ENCODE results near the gene EIF4G1. TPM values are rescaled to one million over a fixed set of nuclear protein-coding genes. Genes with fewer than 3 reads are reported as not detected.
A peak's percentile ranks its signal among the peaks of the same experiment; 100 is the strongest.
"Not testable (repeated sequence)": the region's sequence is repeated elsewhere in the genome, so short reads cannot be mapped to it uniquely, and the experiment has no call there.

Gene EIF4G1, protein sequence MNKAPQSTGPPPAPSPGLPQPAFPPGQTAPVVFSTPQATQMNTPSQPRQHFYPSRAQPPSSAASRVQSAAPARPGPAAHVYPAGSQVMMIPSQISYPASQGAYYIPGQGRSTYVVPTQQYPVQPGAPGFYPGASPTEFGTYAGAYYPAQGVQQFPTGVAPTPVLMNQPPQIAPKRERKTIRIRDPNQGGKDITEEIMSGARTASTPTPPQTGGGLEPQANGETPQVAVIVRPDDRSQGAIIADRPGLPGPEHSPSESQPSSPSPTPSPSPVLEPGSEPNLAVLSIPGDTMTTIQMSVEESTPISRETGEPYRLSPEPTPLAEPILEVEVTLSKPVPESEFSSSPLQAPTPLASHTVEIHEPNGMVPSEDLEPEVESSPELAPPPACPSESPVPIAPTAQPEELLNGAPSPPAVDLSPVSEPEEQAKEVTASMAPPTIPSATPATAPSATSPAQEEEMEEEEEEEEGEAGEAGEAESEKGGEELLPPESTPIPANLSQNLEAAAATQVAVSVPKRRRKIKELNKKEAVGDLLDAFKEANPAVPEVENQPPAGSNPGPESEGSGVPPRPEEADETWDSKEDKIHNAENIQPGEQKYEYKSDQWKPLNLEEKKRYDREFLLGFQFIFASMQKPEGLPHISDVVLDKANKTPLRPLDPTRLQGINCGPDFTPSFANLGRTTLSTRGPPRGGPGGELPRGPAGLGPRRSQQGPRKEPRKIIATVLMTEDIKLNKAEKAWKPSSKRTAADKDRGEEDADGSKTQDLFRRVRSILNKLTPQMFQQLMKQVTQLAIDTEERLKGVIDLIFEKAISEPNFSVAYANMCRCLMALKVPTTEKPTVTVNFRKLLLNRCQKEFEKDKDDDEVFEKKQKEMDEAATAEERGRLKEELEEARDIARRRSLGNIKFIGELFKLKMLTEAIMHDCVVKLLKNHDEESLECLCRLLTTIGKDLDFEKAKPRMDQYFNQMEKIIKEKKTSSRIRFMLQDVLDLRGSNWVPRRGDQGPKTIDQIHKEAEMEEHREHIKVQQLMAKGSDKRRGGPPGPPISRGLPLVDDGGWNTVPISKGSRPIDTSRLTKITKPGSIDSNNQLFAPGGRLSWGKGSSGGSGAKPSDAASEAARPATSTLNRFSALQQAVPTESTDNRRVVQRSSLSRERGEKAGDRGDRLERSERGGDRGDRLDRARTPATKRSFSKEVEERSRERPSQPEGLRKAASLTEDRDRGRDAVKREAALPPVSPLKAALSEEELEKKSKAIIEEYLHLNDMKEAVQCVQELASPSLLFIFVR (N-terminal part only)
- total RNA-seq (2021), result 532 and 544 TPM in 2 replicates
- long read RNA-seq, full-length matches to known transcripts, result 82 of 1,331 reads
- long read RNA-seq, partial matches to known transcripts, result 907 of 1,331 reads
- long read RNA-seq, other reads (novel, unspliced or antisense), result 342 of 1,331 reads

DNA sequence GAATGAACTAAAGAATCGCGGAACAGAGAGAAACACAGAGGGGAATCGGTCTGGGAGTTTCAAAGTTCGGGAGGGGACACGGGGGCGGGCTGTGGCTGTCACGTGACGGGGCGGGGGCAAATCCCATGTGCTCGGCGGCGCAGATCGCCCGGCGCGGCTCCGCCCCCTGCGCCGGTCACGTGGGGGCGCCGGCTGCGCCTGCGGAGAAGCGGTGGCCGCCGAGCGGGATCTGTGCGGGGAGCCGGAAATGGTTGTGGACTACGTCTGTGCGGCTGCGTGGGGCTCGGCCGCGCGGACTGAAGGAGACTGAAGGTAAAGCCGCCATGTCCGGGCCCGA lies at the start of gene EIF4G1:
TSS of gene EIF4G1 (plus strand) at position 244 of the 337 bp plus-strand sequence. CDS start 1,191 bp downstream, outside the sequence.
- Histone ChIP-seq H3K4ac (ENCODE audit: low read depth, low read length) (no peak within 1 kb of the TSS), H2AK5ac (ENCODE audit: insufficient read length, low read length) (no peak within 1 kb of the TSS), H3K27me3 (ENCODE audit: insufficient read depth, low read length) (no peaks in the 10 kb centered on the region), H3K56ac (ENCODE audit: insufficient read length, low read depth, low read length) (no peak within 1 kb of the TSS), H4K20me1 (ENCODE audit: control insufficient read depth, insufficient read depth, insufficient read length) (no peaks in the 10 kb centered on the region), H4K5ac (ENCODE audit: insufficient read length, low read depth, low read length) (no peak within 1 kb of the TSS), H4K8ac (replicated peaks; ENCODE audit: insufficient read length, low read depth, low read length) (no peak within 1 kb of the TSS), H3K4me2 (ENCODE audit: insufficient read depth, insufficient read length, low read length) (peak within 1 kb of the TSS; percentile 97), H3K79me1 (ENCODE audit: insufficient read depth, low read depth, low read length, poor library complexity, severe bottlenecking) (peaks cover 2% of the 10 kb centered on the region), H3K9ac (ENCODE audit: extremely low read depth, insufficient read length, low read length) (peak within 1 kb of the TSS; percentile 85), H3K79me2 (ENCODE audit: insufficient read depth, low read length) (peaks cover 42% of the 10 kb centered on the region), H3K18ac (ENCODE audit: insufficient read length, low read depth, low read length) (peak within 1 kb of the TSS; percentile 24), H3K9me3 (ENCODE audit: control insufficient read depth, low read depth, low read length) (no peaks in the 10 kb centered on the region), H2BK20ac (ENCODE audit: low read depth, low read length, poor library complexity, severe bottlenecking) (no peak within 1 kb of the TSS), H3K14ac (ENCODE audit: insufficient read depth, low read length) (peak within 1 kb of the TSS; percentile 68), H3K4me1 (ENCODE audit: insufficient read depth, low read length) (peaks cover 8% of the 10 kb centered on the region; the same call in 1 of the 2 replicates), H4K91ac (ENCODE audit: insufficient read length, low read depth, low read length) (no peak within 1 kb of the TSS), H3K23me2 (ENCODE audit: insufficient read length, low read depth, low read length, poor library complexity, severe bottlenecking) (peaks cover 10% of the 10 kb centered on the region), H3K23ac (ENCODE audit: insufficient read length, low read depth, low read length) (no peak within 1 kb of the TSS), H3T11ph (ENCODE audit: low read length) (no peak within 1 kb of the TSS), H2BK15ac (ENCODE audit: low read depth, low read length) (no peak within 1 kb of the TSS), H2AFZ (ENCODE audit: low read length) (no peak within 1 kb of the TSS), H2BK5ac (ENCODE audit: insufficient read length, low read length) (no peak within 1 kb of the TSS), H2BK12ac (ENCODE audit: insufficient read length, low read depth, low read length) (no peak within 1 kb of the TSS), H2BK120ac (ENCODE audit: low read depth, low read length, poor library complexity, severe bottlenecking) (peak within 1 kb of the TSS; percentile 51), H3K27ac (ENCODE audit: insufficient read length, low read depth, low read length) (no peak within 1 kb of the TSS)
- TF ChIP-seq, protein P1, sequence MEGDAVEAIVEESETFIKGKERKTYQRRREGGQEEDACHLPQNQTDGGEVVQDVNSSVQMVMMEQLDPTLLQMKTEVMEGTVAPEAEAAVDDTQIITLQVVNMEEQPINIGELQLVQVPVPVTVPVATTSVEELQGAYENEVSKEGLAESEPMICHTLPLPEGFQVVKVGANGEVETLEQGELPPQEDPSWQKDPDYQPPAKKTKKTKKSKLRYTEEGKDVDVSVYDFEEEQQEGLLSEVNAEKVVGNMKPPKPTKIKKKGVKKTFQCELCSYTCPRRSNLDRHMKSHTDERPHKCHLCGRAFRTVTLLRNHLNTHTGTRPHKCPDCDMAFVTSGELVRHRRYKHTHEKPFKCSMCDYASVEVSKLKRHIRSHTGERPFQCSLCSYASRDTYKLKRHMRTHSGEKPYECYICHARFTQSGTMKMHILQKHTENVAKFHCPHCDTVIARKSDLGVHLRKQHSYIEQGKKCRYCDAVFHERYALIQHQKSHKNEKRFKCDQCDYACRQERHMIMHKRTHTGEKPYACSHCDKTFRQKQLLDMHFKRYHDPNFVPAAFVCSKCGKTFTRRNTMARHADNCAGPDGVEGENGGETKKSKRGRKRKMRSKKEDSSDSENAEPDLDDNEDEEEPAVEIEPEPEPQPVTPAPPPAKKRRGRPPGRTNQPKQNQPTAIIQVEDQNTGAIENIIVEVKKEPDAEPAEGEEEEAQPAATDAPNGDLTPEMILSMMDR (conservative IDR thresholded peaks at IDR 0.05), result no peak
- Mint-ChIP-seq H3K4me1 (peaks cover 23 to 24% of the 10 kb centered on the region in 2 experiments), H3K36me3 (ENCODE audit: insufficient read depth in 1 of 3, low read depth in 3 of 3) (peaks cover 24 to 44% (median 29%) of the 10 kb centered on the region in 3 experiments; a peak in 6 of 7 replicates), H3K27ac (peak within 1 kb of the TSS; percentile 89 to 96 (median 95)), H3K27me3 (ENCODE audit: low read depth) (no peaks in the 10 kb centered on the region), H3K9me3 (no peaks in the 10 kb centered on the region), H3K4me3 (peak within 1 kb of the TSS; percentile 87 to 93)
- DNase-seq, result peak; percentile 94
- WGBS (ENCODE audit: extremely low coverage, insufficient read length, low lambda C conversion rate), result no CpG with 5 or more reads among the region's 40 CpGs

DNA sequence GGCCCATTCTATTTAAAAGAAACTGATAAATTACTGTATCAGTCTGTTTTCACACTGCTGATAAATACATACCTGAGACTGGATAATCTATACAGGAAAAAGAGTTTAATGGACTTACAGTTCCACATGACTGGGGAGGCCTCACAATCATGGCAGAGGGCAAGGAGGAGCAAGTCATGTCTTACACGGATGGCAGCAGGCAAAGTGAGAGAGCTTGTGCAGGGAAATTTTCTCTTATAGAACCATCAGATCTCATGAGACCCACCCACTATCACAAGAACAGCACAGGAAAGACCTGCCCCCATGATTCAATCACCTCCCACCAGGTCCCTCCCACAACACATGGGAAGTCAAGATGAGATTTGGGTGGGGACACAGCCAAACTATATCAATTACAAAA lies 47.2 kb upstream of the EIF4G1 start:
- H3K23ac ChIP-seq (ENCODE audit: insufficient read length, low read depth, low read length); H4K91ac ChIP-seq (ENCODE audit: insufficient read length, low read depth, low read length); H3K9ac ChIP-seq (ENCODE audit: extremely low read depth, insufficient read length, low read length); H3K14ac ChIP-seq (ENCODE audit: insufficient read depth, low read length); H3K27ac ChIP-seq (ENCODE audit: insufficient read length, low read depth, low read length); H2BK120ac ChIP-seq (ENCODE audit: low read depth, low read length, poor library complexity, severe bottlenecking); H3K4me3 Mint-ChIP-seq; H2AK5ac ChIP-seq (ENCODE audit: insufficient read length, low read length); H3K9me3 ChIP-seq (ENCODE audit: control insufficient read depth, low read depth, low read length); H3K56ac ChIP-seq (ENCODE audit: insufficient read length, low read depth, low read length); H4K8ac ChIP-seq (replicated peaks; ENCODE audit: insufficient read length, low read depth, low read length); H3K18ac ChIP-seq (ENCODE audit: insufficient read length, low read depth, low read length); H3K4ac ChIP-seq (ENCODE audit: low read depth, low read length); H3T11ph ChIP-seq (ENCODE audit: low read length); H4K5ac ChIP-seq (ENCODE audit: insufficient read length, low read depth, low read length); H4K20me1 ChIP-seq (ENCODE audit: control insufficient read depth, insufficient read depth, insufficient read length); H2BK15ac ChIP-seq (ENCODE audit: low read depth, low read length); DNase-seq; H3K4me1 ChIP-seq (ENCODE audit: insufficient read depth, low read length); H3K23me2 ChIP-seq (ENCODE audit: insufficient read length, low read depth, low read length, poor library complexity, severe bottlenecking); H2BK5ac ChIP-seq (ENCODE audit: insufficient read length, low read length); H3K9me3 Mint-ChIP-seq; H3K4me1 Mint-ChIP-seq; H3K27ac Mint-ChIP-seq; H2BK12ac ChIP-seq (ENCODE audit: insufficient read length, low read depth, low read length); H3K27me3 ChIP-seq (ENCODE audit: insufficient read depth, low read length); H3K36me3 Mint-ChIP-seq (ENCODE audit: insufficient read depth in 1 of 3, low read depth in 3 of 3); H3K79me2 ChIP-seq (ENCODE audit: insufficient read depth, low read length); H2BK20ac ChIP-seq (ENCODE audit: low read depth, low read length, poor library complexity, severe bottlenecking); H3K79me1 ChIP-seq (ENCODE audit: insufficient read depth, low read depth, low read length, poor library complexity, severe bottlenecking); H2AFZ ChIP-seq (ENCODE audit: low read length); H3K4me2 ChIP-seq (ENCODE audit: insufficient read depth, insufficient read length, low read length): not testable (repeated sequence)
- peaks cover 35% of the 10 kb centered on the region for H3K27me3 Mint-ChIP-seq (ENCODE audit: low read depth)
- WGBS (ENCODE audit: extremely low coverage, insufficient read length, low lambda C conversion rate), result no CpG with 5 or more reads among the region's 1 CpG
